Endothelial cell of umbilical vein (primary cell): ENCODE measurements around the gene TRIM17. TPM values are rescaled to one million over a fixed set of nuclear protein-coding genes. Genes with fewer than 3 reads are reported as not detected.

ENCODE experiments used
- BruUV-seq: library from RNA; stranded (reverse); fragments of 400-500 nt; replicated peaks from 2 replicates; lab custom pipeline; 2021; lab: Mats Ljungman, UMichigan
- CTCF ChIA-PET: fragments of 300-600, 350-600 bp; sonication (Branson Sonifier 250); formaldehyde crosslinking; loops from one replicate; lab custom pipeline; 2021; ENCODE audit warnings: antibody characterized with exemption, inconsistent platforms; lab: Charles Lee
- POLR2A ChIA-PET: fragments of 300-600, 350-600 bp; sonication (Branson Sonifier 250); formaldehyde crosslinking; loops from one replicate; lab custom pipeline; 2021; ENCODE audit warnings: antibody characterized with exemption, inconsistent platforms; lab: Charles Lee
- DNase-seq: peaks from one replicate; pipeline ENCODE4 v3.0.0-alpha.2; 2011; ENCODE audit warnings: low read depth, low spot score
- FAIRE-seq: peaks from 2 replicates; lab custom pipeline; 2011; peaks lifted over from hg19 to GRCh38; lab: Jason Lieb, UNC
- H2AFZ ChIP-seq: 2 replicates; pipeline ENCODE4 v1.6.0; 2012; ENCODE audit warnings: low read depth, low read length, control low read depth, inconsistent platforms
- H3K27ac ChIP-seq: 2 replicates; pipeline ENCODE4 v1.5.1; 2011; ENCODE audit warnings: low read depth, mild to moderate bottlenecking, control low read depth, low read length, moderate library complexity; ENCODE audit not compliant: insufficient read depth
- H3K27me3 ChIP-seq, 2 experiments: 2 replicates each; pipeline versions ENCODE4 v1.6.0 to v1.6.1; 2011; ENCODE audit warnings: low read length in 2 of 2, mixed read lengths in 1 of 2; ENCODE audit not compliant: control insufficient read depth in 2 of 2, insufficient read depth in 2 of 2
- H3K36me3 ChIP-seq, 2 experiments: 2 replicates in 1 of 2; 3 replicates in 1 of 2; pipeline ENCODE4 v1.5.1; 2011; ENCODE audit warnings: low read length in 2 of 2, mild to moderate bottlenecking in 1 of 2, moderate library complexity in 1 of 2; ENCODE audit not compliant: control insufficient read depth in 2 of 2, insufficient read depth in 2 of 2; ENCODE audit errors: extremely low read depth in 1 of 2
- H3K4me1 ChIP-seq: 3 replicates; pipeline ENCODE4 v1.5.1; 2011; ENCODE audit warnings: mild to moderate bottlenecking, low read length; ENCODE audit not compliant: control insufficient read depth, insufficient read depth; ENCODE audit errors: extremely low read depth
- H3K4me2 ChIP-seq: 2 replicates; pipeline ENCODE4 v1.6.1; 2011; ENCODE audit warnings: low read length, control low read depth, mixed read lengths; ENCODE audit not compliant: insufficient read depth
- H3K4me3 ChIP-seq, 3 experiments: fragments of 200-600 bp in 1 of 3; sonication (generic), shearing (Covaris generic) in 1 of 3; replicated peaks in 1 of 3; 2 replicates each; pipeline ENCODE4 v1.5.1; 2011 to 2016; ENCODE audit warnings: control low read depth in 3 of 3, low read length in 3 of 3, mild to moderate bottlenecking in 2 of 3, inconsistent platforms in 1 of 3, low read depth in 1 of 3, moderate library complexity in 1 of 3; ENCODE audit not compliant: insufficient read depth in 1 of 3
- H3K79me2 ChIP-seq: 2 replicates; pipeline ENCODE4 v1.6.0; 2012; ENCODE audit warnings: low read length, inconsistent platforms; ENCODE audit not compliant: control insufficient read depth, insufficient read depth
- H3K9ac ChIP-seq: replicated peaks from 2 replicates; pipeline ENCODE3; 2011; ENCODE audit warnings: low read length, control low read depth; ENCODE audit not compliant: insufficient read depth; ENCODE audit errors: extremely low read depth
- H3K9me1 ChIP-seq: replicated peaks from 3 replicates; pipeline ENCODE4 v1.6.0; 2011; ENCODE audit warnings: mild to moderate bottlenecking, low read length; ENCODE audit not compliant: control insufficient read depth, insufficient read depth; ENCODE audit errors: extremely low read depth
- H3K9me3 ChIP-seq: replicated peaks from 2 replicates; pipeline ENCODE4 v1.5.1; 2012; ENCODE audit warnings: low read length, inconsistent platforms; ENCODE audit not compliant: control insufficient read depth, insufficient read depth
- H4K20me1 ChIP-seq: replicated peaks from 2 replicates; pipeline ENCODE3; 2011; ENCODE audit warnings: mild to moderate bottlenecking, low read length; ENCODE audit not compliant: control insufficient read depth, insufficient read depth; ENCODE audit errors: extremely low read depth
- CTCF ChIP-seq, 2 donors: IDR thresholded peaks; 1 replicate in 1 of 2; 2 replicates in 1 of 2; pipeline ENCODE4 v1.5.1; 2011; ENCODE audit warnings: low read length in 2 of 2, mild to moderate bottlenecking in 2 of 2, moderate library complexity in 2 of 2, control low read depth in 1 of 2, inconsistent platforms in 1 of 2, low read depth in 1 of 2; ENCODE audit not compliant: insufficient read depth in 1 of 2; ENCODE audit errors: extremely low read depth in 1 of 2
- EZH2 ChIP-seq: IDR thresholded peaks from 2 replicates; pipeline ENCODE4 v1.6.1; 2012; ENCODE audit warnings: borderline replicate concordance, low read depth, mild to moderate bottlenecking, moderate library complexity, low read length, inconsistent platforms; ENCODE audit not compliant: severe bottlenecking
- FOS ChIP-seq: IDR thresholded peaks from 2 replicates; pipeline ENCODE4 v1.6.1; 2011; ENCODE audit warnings: mild to moderate bottlenecking, low read length, moderate library complexity, borderline replicate concordance; ENCODE audit not compliant: insufficient read depth
- GATA2 ChIP-seq: IDR thresholded peaks from 2 replicates; pipeline ENCODE4 v1.7.0; 2011; ENCODE audit warnings: low read depth, mild to moderate bottlenecking, moderate library complexity, mixed read lengths, low read length; ENCODE audit not compliant: insufficient read length, insufficient read depth
- JUN ChIP-seq: IDR thresholded peaks from 2 replicates; pipeline ENCODE4 v1.6.1; 2011; ENCODE audit warnings: borderline replicate concordance, low read depth; ENCODE audit not compliant: insufficient read length, insufficient read depth
- MAX ChIP-seq: IDR thresholded peaks from 2 replicates; pipeline ENCODE4 v1.6.1; 2011; ENCODE audit not compliant: insufficient read depth, insufficient read length
- MYC ChIP-seq: IDR thresholded peaks from one replicate; pipeline ENCODE4 v1.6.1; 2011; ENCODE audit warnings: mild to moderate bottlenecking, low read depth, low read length
- POLR2A ChIP-seq: IDR thresholded peaks from 2 replicates; pipeline ENCODE4 v1.6.1; 2012; ENCODE audit warnings: low read depth, mild to moderate bottlenecking, control low read depth, low read length
- POLR2AphosphoS5 ChIP-seq: IDR thresholded peaks from 2 replicates; pipeline ENCODE4 v1.6.1; 2012; ENCODE audit warnings: low read depth, mild to moderate bottlenecking, control low read depth, low read length, moderate library complexity; ENCODE audit not compliant: insufficient read depth
- dilution Hi-C: fragments of 300-500 bp; cut with MboI; formaldehyde crosslinking; loops from one replicate; pipeline ENCODE4 v1.15.0; 2019; ENCODE audit warnings: low sequenced_read_pairs; ENCODE audit not compliant: extremely low pct_ligation_motif_present
- intact Hi-C: fragments of 100-400 bp; cut with micrococcal nuclease; formaldehyde crosslinking; loops from one replicate; pipeline ENCODE4 v1.10.0; 2022
- polyA plus RNA-seq, 4 experiments: library from polyadenylated mRNA; depleted of rRNA in 3 of 4; stranded (reverse) in 3 of 4; unstranded in 1 of 4; fragments of >200 nt; gene quantifications; 2 replicates each; pipeline versions ENCODE4 v1.2.1 to v1.2.3, GENCODE V29; 2011 to 2012; ENCODE audit warnings: missing spikeins in 1 of 4
- total RNA-seq: library from RNA; stranded (reverse); gene quantifications from 2 replicates; pipeline ENCODE4 v1.2.3, GENCODE V29; 2021

Gene TRIM17
- total and polyA plus RNA-seq, 2 donors (not counting 3 experiments of a cell fraction or from before 2014, with no cell fraction given): not detected

GRCh38 chr1:228402641-228403025, 14.0 kb downstream of the TRIM17 start:
- Histone ChIP-seq H3K36me3 (peaks cover 0 to 15% of the 10 kb centered on the region in 2 experiments), H3K9ac (no peak overlapping the region), H3K27me3 (no peaks in the 10 kb centered on the region), H3K27ac (no peak overlapping the region), H4K20me1 (no peaks in the 10 kb centered on the region), H3K4me2 (no peak overlapping the region), H3K9me1 (no peaks in the 10 kb centered on the region), H2AFZ (no peak overlapping the region), H3K79me2 (peaks cover 66% of the 10 kb centered on the region), H3K9me3 (no peaks in the 10 kb centered on the region), H3K4me3 (no peak overlapping the region), H3K4me1 (peaks cover 22% of the 10 kb centered on the region)
- intact Hi-C loops (no loop called here), dilution Hi-C loops (no loop called here)
- no TSS peak for BruUV-seq
- CTCF ChIA-PET: interaction anchor here (5.3 kb wide), 1 partner anchor 9 kb away, joined by 42 read pairs; no protein-coding TSS in a partner anchor
- TF ChIP-seq POLR2AphosphoS5 (no peak), EZH2 (no peak), MYC (no peak), MAX (no peak), FOS (no peak), CTCF (IDR thresholded peaks at IDR 0.05; ENCODE audit: extremely low read depth in 1 of 2, insufficient read depth in 1 of 2, low read depth in 1 of 2, low read length in 2 of 2) (no peak), JUN (no peak), GATA2 (no peak), POLR2A (no peak)
- no peak for FAIRE-seq
- POLR2A ChIA-PET: no interaction called here
- DNase-seq: no peak
